ENCODE data around the gene PIMREG.

GRCh38 chr17:6468051-6468790 lies 24.0 kb downstream of the PIMREG start:
- TF ChIP-seq L3MBTL2 (conservative IDR thresholded peaks at IDR 0.05) (no peak), FOXK2 (IDR thresholded peaks at IDR 0.05) (no peak), ARNT (IDR thresholded peaks at IDR 0.05) (no peak), SUZ12 (IDR thresholded peaks at IDR 0.05) (no peak), NFRKB (IDR thresholded peaks at IDR 0.05) (no peak), PKNOX1 (IDR thresholded peaks at IDR 0.05) (no peak), FOXA1 (IDR thresholded peaks at IDR 0.05) (no peak), LEF1 (IDR thresholded peaks at IDR 0.05; ENCODE audit: borderline replicate concordance) (no peak), BHLHE40 (IDR thresholded peaks at IDR 0.05; ENCODE audit: borderline replicate concordance) (no peak), SP1 (IDR thresholded peaks at IDR 0.05) (no peak)
